HEK293 (cell line): Measurements from ENCODE around the gene CSMD2.

Experiments
- CTCF ChIA-PET: fragments of 350-600 bp; formaldehyde crosslinking; extraction: SDS; loops from one replicate; lab custom pipeline; 2021; ENCODE audit warnings: antibody characterized with exemption; lab: Yijun Ruan, JAX
- POLR2A ChIA-PET: fragments of 300-600 bp; formaldehyde crosslinking; extraction: SDS; loops from one replicate; lab custom pipeline; 2020; ENCODE audit warnings: antibody characterized with exemption, inconsistent platforms; lab: Yijun Ruan, JAX
- H3K27ac ChIP-seq: fragments of 200-500 bp; sonication (Bioruptor generic); 2 replicates; pipeline ENCODE4 v1.5.1; 2014; ENCODE audit warnings: low read depth, low read length, control low read depth, inconsistent platforms; ENCODE audit errors: extremely low read depth
- H3K36me3 ChIP-seq, 2 experiments: fragments of 200-500 bp in 1 of 2; sonication (Bioruptor generic) in 1 of 2; 1 replicate in 1 of 2; 2 replicates in 1 of 2; pipeline ENCODE4 v1.5.1; 2014 to 2017; ENCODE audit warnings: inconsistent platforms in 2 of 2, low read length in 2 of 2; ENCODE audit not compliant: control insufficient read depth in 2 of 2, insufficient read depth in 1 of 2
- H3K4me1 ChIP-seq: fragments of 200-500 bp; sonication (Bioruptor generic); 2 replicates; pipeline ENCODE4 v1.5.1; 2014; ENCODE audit warnings: mild to moderate bottlenecking, low read length, inconsistent platforms; ENCODE audit not compliant: control insufficient read depth, insufficient read depth
- H3K4me3 ChIP-seq: 2 replicates; pipeline ENCODE4 v1.5.1; 2011; ENCODE audit warnings: low read depth, mild to moderate bottlenecking, control low read depth, low read length, moderate library complexity
- H3K9me3 ChIP-seq: fragments of 200-500 bp; sonication (Bioruptor generic); 2 replicates; pipeline ENCODE4 v1.5.1; 2014; ENCODE audit warnings: low read depth, low read length, inconsistent platforms; ENCODE audit not compliant: control insufficient read depth, insufficient read depth
- SCRT2 ChIP-seq: fragments of 450-650 bp; formaldehyde crosslinking; IDR thresholded peaks from 2 replicates; pipeline ENCODE4 v1.5.1; 2016; ENCODE audit warnings: missing biosample characterization, missing genetic modification characterization
- ZNF10 ChIP-seq: fragments of 450-650 bp; formaldehyde crosslinking; IDR thresholded peaks from 2 replicates; pipeline ENCODE4 v1.5.1; 2017; ENCODE audit warnings: missing biosample characterization, missing genetic modification characterization
- ZNF140 ChIP-seq: fragments of 450-650 bp; formaldehyde crosslinking; IDR thresholded peaks from 2 replicates; pipeline ENCODE4 v1.5.1; 2016; ENCODE audit warnings: missing biosample characterization, missing genetic modification characterization
- ZNF157 ChIP-seq: fragments of 450-650 bp; formaldehyde crosslinking; IDR thresholded peaks from 2 replicates; pipeline ENCODE4 v1.5.1; 2016; ENCODE audit warnings: missing biosample characterization, missing genetic modification characterization
- ZNF302 ChIP-seq: fragments of 450-650 bp; formaldehyde crosslinking; IDR thresholded peaks from 2 replicates; pipeline ENCODE4 v1.5.1; 2016; ENCODE audit warnings: missing biosample characterization, missing genetic modification characterization, low read depth
- ZNF335 ChIP-seq: fragments of 450-650 bp; formaldehyde crosslinking; conservative IDR thresholded peaks from 2 replicates; pipeline ENCODE4 v1.5.1; 2016; ENCODE audit warnings: missing biosample characterization, missing genetic modification characterization
- ZNF394 ChIP-seq: fragments of 450-650 bp; formaldehyde crosslinking; IDR thresholded peaks from 2 replicates; pipeline ENCODE4 v1.5.1; 2016; ENCODE audit warnings: missing biosample characterization, missing genetic modification characterization, mild to moderate bottlenecking, moderate library complexity, borderline replicate concordance
- ZNF548 ChIP-seq: fragments of 450-650 bp; formaldehyde crosslinking; IDR thresholded peaks from 2 replicates; pipeline ENCODE4 v1.5.1; 2016; ENCODE audit warnings: missing biosample characterization, missing genetic modification characterization
- ZNF623 ChIP-seq: fragments of 450-650 bp; formaldehyde crosslinking; IDR thresholded peaks from 2 replicates; pipeline ENCODE4 v1.5.1; 2016; ENCODE audit warnings: missing biosample characterization, missing genetic modification characterization
- ZNF660 ChIP-seq: fragments of 450-650 bp; IDR thresholded peaks from 2 replicates; pipeline ENCODE4 v1.5.1; 2018; ENCODE audit warnings: missing biosample characterization, mild to moderate bottlenecking, missing genetic modification characterization
- ZNF76 ChIP-seq: fragments of 450-650 bp; formaldehyde crosslinking; IDR thresholded peaks from 2 replicates; pipeline ENCODE4; 2016; ENCODE audit warnings: low read depth, missing biosample characterization, missing genetic modification characterization, borderline replicate concordance
- TF ChIP-seq, protein P1 (sequence below): fragments of 450-650 bp; formaldehyde crosslinking; IDR thresholded peaks from 2 replicates; pipeline ENCODE4 v1.5.1; 2016; ENCODE audit warnings: missing biosample characterization, missing genetic modification characterization, low read depth
- TF ChIP-seq, protein P2 (sequence below): fragments of 450-650 bp; formaldehyde crosslinking; conservative IDR thresholded peaks from 2 replicates; pipeline ENCODE4 v1.5.1; 2016; ENCODE audit warnings: low read depth, missing biosample characterization, missing genetic modification characterization

The CSMD2 gene

DNA sequence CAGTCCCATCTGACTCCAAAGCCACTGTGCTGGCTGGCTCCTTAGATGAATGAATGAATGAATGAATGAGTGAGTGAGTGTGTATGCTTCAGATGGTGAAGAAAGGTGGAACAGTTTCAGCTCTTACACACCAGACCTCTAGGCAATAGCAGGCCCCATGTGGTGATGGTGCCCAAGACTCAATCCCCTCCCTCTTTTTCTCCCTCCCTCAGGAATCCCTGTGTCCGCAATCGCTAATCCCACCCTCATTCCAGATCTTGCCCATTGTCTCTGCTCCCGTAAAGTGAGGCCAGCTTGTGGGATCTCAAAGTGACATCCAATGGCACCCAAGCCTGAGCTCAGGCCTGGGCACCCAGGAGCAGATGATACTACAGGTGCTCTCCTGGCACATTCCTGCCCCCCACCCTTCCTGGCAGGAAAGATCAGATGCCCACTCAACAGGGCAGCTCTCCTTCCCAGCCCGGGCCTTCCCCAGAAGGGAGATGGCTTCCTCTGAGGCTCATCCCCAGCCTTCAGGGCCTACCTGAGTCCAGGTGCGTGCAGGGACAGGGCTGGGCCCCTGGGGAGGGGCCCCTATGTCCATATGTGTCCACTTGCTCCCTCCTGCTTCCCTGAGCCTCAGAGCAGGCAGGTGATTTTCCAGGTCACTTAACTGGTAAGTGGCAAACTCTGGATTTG is 194.7 kb downstream of the CSMD2 start:
- Histone ChIP-seq H3K9me3 (no peaks in the 10 kb centered on the region), H3K4me1 (no peaks in the 10 kb centered on the region), H3K36me3 (no peaks in the 10 kb centered on the region), H3K4me3 (no peak overlapping the region), H3K27ac (no peak overlapping the region)
- ChIA-PET POLR2A (no interaction called here), CTCF (no interaction called here)
- TF ChIP-seq ZNF10 (tag by site-specific recombination): no peak
- no peak for TF ChIP-seq SCRT2 (tag by site-specific recombination)
- TF ChIP-seq, protein P1, sequence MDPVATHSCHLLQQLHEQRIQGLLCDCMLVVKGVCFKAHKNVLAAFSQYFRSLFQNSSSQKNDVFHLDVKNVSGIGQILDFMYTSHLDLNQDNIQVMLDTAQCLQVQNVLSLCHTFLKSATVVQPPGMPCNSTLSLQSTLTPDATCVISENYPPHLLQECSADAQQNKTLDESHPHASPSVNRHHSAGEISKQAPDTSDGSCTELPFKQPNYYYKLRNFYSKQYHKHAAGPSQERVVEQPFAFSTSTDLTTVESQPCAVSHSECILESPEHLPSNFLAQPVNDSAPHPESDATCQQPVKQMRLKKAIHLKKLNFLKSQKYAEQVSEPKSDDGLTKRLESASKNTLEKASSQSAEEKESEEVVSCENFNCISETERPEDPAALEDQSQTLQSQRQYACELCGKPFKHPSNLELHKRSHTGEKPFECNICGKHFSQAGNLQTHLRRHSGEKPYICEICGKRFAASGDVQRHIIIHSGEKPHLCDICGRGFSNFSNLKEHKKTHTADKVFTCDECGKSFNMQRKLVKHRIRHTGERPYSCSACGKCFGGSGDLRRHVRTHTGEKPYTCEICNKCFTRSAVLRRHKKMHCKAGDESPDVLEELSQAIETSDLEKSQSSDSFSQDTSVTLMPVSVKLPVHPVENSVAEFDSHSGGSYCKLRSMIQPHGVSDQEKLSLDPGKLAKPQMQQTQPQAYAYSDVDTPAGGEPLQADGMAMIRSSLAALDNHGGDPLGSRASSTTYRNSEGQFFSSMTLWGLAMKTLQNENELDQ (tag by site-specific recombination): no peak
- no peak for TF ChIP-seq ZNF335 (tag by site-specific recombination)

DNA sequence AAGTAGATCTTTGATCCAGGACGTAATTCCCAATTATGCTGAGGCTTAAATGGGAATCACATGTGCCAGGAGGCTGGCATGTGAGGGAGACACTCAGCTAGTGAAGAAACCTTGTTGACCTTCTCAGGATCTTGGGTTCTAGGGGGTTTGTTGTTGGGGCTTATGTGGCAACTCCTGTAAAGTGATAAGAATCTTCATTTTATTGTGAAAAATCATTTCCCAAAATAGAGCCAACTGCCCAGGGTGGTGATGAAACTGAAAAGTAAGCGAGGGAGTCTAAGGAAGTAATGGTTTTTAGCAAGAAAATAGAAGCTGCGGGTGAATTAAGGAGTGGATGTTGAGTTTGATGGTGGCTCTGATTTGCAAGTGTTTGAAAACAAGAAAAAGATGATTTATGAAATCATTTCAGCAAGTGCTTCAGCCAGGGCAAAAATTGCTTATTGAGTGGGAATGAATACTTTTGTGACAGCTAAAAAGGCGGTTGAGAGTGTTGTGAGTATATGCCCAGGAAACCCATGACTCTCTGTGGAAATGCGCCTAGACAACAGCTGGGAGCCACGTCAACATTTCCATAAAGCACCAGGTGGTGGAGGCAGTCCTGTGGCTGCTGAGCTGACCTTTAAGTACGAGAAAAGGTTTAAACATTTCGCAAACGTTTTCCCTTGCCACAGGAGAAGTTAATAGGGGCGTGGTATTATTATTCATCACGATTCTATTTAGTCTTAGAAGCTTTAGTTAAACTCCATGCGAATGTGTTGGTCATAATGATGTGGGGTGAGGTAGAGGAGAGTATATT is 198.5 kb downstream of the CSMD2 start:
- TF ChIP-seq ZNF623 (tag by site-specific recombination) (no peak), ZNF76 (tag by site-specific recombination) (no peak), ZNF548 (tag by site-specific recombination) (no peak), ZNF157 (tag by site-specific recombination) (no peak)
- ChIA-PET CTCF (no interaction called here), POLR2A (no interaction called here)
- Histone ChIP-seq H3K4me3 (no peak overlapping the region), H3K36me3 (no peaks in the 10 kb centered on the region), H3K27ac (no peak overlapping the region), H3K4me1 (no peaks in the 10 kb centered on the region), H3K9me3 (no peaks in the 10 kb centered on the region)

DNA sequence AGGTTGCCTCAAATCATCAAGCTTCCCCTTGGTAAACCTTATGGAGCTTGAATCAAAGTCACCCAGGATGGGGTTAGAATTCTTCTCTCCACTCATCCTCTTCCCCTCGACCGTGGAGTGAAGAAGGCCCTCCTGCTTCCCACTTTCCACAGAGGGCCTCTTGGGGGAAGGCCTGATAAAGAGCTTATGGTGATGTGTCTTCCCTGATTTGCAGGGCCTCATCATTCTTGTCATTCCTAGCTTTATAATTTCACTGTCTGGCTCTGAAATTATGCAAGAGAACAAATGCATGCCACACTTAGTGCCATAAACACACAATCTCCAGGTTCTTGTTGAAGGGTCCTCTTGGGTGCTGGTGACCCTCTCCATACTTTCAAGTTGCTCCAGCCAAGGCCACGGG is 199.9 kb downstream of the CSMD2 start:
- no peaks in the 10 kb centered on the region for H3K36me3 ChIP-seq
- H3K4me3 ChIP-seq: no peak overlapping the region
- no peaks in the 10 kb centered on the region for H3K4me1 ChIP-seq
- TF ChIP-seq, protein P2, sequence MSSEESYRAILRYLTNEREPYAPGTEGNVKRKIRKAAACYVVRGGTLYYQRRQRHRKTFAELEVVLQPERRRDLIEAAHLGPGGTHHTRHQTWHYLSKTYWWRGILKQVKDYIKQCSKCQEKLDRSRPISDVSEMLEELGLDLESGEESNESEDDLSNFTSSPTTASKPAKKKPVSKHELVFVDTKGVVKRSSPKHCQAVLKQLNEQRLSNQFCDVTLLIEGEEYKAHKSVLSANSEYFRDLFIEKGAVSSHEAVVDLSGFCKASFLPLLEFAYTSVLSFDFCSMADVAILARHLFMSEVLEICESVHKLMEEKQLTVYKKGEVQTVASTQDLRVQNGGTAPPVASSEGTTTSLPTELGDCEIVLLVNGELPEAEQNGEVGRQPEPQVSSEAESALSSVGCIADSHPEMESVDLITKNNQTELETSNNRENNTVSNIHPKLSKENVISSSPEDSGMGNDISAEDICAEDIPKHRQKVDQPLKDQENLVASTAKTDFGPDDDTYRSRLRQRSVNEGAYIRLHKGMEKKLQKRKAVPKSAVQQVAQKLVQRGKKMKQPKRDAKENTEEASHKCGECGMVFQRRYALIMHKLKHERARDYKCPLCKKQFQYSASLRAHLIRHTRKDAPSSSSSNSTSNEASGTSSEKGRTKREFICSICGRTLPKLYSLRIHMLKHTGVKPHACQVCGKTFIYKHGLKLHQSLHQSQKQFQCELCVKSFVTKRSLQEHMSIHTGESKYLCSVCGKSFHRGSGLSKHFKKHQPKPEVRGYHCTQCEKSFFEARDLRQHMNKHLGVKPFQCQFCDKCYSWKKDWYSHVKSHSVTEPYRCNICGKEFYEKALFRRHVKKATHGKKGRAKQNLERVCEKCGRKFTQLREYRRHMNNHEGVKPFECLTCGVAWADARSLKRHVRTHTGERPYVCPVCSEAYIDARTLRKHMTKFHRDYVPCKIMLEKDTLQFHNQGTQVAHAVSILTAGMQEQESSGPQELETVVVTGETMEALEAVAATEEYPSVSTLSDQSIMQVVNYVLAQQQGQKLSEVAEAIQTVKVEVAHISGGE (tag by site-specific recombination): no peak
- TF ChIP-seq ZNF302 (tag by site-specific recombination) (no peak), ZNF140 (tag by site-specific recombination) (no peak), ZNF660 (no peak), ZNF394 (no peak)
- POLR2A ChIA-PET: no interaction called here
- H3K9me3 ChIP-seq: no peaks in the 10 kb centered on the region
- H3K27ac ChIP-seq: no peak overlapping the region
- CTCF ChIA-PET: interaction anchor here (0.6 kb wide), 1 partner anchor 39 kb away, joined by 3 read pairs; no protein-coding TSS in a partner anchor
